NCI-H1694 (cell line): Measurements from ENCODE around the gene POLR1H.
"Not testable (repeated sequence)": the region's sequence is repeated elsewhere in the genome, so short reads cannot be mapped to it uniquely, and the experiment has no call there.

ENCODE experiments used
- DNase-seq: peaks from one replicate; lab custom pipeline; 2025; lab: John Stamatoyannopoulos, UW

POLR1H gene, protein sequence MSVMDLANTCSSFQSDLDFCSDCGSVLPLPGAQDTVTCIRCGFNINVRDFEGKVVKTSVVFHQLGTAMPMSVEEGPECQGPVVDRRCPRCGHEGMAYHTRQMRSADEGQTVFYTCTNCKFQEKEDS

DNA sequence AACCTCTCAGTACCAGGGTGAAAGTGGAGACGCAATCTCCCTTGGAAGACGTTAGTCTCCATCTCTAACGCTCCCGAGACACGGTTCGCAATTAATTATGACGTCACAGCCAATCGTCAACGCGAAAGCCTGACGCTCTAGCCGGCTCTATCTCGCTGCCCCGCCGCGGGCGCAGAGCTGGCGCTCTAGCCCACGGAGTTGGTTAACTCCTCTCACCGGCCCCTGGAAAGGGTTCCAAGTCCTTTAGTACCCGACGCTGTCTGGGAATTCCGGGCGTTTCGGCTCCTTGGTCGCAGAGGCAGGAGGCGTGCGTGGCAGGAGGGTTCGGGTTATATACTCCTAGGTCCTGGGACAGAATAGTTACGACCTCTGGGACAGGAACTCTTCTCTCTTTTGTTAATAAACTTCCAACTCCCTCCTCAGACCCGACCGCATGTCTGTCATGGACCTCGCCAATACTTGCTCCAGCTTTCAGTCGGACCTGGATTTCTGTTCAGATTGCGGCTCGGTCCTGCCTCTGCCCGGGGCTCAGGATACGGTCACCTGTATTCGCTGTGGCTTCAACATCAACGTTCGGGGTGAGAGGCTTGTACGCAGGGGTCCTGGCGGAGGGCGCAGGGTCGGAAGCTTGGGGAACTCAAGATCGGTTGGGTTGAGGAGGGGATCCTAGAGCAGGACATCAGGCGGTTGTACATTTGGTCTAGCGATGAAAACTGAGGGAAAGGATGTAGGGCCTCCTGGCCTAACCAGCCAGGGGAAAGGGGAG, at the start of gene POLR1H:
Gene POLR1H, plus strand, starts transcription at position 174 of the 766 bp plus-strand sequence. Its CDS starts 260 bp downstream, at position 434.
- DNase-seq, result peak; percentile 95

DNA sequence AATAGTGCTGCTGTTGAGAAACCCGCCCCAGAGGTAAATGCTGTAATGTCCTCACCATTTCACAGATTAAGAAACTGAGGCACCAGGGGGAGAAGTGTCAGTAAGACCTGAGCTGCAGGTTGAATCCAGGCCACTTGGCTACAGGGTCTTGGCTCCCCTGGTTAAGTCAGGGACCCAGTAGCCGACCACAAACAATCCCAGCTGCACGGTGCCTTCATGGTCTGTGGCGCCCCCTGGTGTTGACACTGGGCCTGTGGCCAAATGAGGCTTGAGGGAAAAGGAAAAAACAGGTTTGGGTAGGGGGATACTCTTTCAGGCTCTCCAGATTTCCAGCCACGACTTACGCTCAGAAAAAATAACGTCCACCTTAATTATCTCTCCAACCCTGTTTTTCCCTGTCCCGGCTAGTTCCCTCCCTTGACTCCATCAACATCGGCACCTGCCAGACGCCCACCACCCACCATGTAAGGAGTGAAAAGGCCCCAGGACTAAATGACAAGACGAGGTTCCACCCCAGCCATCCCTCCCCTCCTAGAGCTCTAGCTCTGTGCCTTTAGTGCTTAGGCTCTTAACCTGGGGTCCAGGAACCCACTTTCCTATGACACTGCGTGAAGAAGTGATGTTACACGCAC, 47.7 kb upstream of the POLR1H start:
- DNase-seq, result no peak

DNA sequence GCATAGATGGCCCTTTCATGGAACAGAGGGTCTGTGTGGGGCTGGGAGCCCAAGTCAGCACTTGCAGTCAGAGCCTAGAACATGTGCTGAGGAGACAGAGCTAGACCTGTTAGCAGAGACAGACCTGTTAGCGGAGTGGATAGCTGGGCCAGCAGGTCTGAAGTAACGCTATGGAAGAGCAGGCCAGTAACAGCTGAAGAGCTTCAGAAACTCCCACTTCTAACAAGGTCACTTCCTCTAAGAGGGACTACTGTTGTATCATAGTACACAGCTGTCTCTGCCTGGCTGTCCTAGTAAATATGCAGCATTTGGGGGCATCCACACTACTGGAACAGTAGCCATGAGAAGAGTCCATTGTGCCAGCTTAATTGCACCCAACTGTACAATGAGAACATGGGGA, 41.2 kb upstream of the POLR1H start:
- no peak for DNase-seq

DNA sequence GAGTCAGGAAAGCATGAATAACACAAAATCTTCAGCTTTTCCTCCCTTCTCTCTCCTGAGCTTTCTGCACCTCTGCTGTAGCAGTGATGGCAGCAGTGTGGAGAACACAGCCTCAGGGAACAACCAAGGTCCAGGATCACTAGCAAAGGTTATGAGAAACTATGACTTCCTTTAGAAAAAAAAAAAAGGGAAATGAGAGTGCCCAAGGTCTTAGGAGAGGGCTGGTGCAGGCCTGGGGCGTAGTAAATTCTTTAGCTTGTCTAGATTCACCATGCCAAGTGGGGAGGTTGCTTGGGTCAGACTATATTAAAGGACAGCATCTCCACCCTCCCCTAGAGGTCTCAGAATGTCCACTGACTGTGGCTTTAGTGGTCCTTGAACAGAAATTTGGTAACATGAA, 40.4 kb upstream of the POLR1H start:
- DNase-seq, result no peak

DNA sequence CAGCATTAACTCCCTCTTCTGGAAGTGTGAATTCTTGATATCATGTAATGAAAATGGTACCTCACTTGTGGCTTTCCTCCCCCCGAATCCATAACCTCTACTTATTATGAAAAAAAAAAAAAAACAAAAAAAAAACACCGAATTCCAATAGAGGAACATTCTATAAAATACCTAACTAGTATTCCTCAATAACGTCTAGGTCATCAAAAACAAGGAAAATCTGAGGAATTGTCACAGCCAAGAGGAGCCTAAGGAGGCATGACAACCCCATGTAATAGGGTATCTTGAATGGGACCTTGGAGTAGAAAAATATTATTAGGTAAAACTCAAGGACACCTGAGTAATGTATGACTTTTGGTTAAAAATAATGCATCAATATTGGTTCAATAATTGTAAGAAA, 38.9 kb upstream of the POLR1H start:
- no peak for DNase-seq

DNA sequence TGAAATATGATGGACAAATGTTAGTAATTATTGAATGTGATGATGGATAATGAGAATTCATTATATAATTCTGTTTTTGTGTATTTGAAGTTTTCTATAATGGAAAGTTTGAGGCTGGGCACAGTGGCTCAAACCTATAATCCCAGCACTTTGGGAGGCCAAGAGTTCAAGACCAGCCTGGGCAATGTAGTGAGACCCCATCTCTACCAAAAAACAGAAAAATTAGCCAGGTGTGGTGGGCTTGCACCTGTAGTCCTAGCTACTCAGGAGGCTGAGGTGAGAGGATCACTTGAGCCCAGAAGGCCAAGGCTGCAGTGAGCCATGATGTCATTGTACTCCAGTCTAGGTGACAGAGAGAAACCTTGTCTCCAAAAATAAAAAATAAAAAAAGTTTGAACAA, 38.4 kb upstream of the POLR1H start:
- not testable (repeated sequence) for DNase-seq

DNA sequence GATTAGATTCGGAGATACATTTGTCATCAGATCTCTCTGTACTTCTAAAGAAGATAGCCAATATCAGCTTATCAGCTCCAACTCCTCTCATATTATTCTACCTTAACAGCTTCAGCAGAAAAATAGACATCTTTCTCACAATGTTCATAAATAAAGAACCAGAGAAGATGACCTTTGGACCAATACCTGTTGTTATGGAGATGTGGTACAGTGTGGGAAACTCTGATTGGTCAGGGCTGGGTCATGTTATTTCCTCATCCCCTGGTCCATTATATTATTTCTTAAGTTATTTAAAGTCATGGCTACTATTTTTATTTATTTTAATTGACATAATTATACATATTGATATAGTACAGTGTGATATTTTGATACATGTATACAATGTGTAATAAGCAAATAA, 35.9 kb upstream of the POLR1H start:
- no peak for DNase-seq

DNA sequence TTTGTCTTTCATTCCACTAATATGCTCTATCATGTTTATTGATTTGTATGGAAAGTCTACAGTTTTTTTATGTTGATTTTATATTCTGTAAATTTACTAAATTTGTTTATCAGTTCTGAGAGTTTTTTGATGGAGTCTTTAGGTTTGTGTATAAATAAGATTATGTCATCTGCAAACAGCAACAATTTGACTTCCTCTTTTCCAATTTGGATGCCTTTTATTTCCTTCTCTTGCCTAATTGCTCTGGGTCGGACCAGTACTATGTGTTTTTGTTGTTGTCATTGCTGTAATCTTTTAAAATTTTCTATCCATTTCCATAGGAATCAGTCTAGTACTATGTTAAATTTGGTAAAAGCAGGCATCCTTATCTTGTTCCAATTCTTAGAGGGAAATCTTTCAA, 31.5 kb upstream of the POLR1H start:
- DNase-seq, result no peak

DNA sequence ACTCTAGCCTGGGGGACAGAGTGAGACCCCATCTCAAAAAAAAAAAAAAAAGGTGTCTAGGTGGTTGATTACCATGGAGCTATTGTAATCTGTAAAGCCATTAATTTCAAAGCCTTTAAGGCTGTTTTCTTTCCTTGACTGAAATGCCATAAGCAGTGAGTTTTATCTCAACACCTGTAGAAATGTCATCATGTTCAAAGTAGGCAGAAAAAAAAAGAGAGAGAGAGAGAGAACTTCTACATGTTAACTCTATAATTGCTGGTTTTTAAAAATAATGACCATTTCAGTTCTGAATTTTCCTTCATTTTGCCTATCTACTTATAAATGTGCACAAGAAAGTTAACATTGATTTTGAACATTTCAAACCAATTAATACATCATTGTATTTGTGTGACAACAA, 29.7 kb upstream of the POLR1H start:
- DNase-seq, result no peak

DNA sequence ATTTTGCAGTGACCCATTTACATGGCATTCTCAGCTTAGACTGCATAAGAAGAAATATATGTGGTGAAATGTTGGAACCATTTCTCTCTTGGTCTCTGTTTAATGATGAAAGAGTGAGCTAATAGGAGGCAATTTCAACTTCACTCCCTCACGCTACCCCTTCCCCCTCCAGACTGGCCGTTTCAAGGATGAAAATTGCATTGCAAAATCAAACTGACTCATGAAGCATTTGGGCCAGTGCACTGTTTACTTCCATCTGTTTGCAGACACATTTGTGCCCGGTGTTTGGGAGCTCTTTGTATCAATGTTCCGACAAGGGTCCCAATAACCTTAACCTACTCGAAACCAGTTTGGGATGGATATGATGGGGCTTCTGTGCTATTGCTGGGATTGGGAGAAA, 27.6 kb upstream of the POLR1H start:
- not testable (repeated sequence) for DNase-seq

DNA sequence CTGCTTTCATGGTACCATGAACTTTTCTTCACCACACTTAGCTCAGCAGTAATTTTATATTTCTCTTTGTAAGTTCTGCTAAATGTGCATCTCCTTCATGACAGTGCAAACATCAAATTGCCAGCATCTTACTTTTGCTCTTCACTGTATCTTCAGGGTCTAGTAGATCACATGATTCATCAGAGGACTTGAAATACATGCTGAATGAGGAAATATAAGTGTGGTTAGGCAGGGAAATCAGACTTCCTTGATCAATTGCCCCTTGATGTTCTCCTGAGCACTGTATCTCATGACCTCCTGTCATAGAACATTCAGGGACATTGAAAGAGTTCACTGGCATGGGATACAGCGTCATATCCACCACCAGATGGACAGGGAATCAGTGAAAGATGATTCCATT, 25.3 kb upstream of the POLR1H start:
- no peak for DNase-seq

DNA sequence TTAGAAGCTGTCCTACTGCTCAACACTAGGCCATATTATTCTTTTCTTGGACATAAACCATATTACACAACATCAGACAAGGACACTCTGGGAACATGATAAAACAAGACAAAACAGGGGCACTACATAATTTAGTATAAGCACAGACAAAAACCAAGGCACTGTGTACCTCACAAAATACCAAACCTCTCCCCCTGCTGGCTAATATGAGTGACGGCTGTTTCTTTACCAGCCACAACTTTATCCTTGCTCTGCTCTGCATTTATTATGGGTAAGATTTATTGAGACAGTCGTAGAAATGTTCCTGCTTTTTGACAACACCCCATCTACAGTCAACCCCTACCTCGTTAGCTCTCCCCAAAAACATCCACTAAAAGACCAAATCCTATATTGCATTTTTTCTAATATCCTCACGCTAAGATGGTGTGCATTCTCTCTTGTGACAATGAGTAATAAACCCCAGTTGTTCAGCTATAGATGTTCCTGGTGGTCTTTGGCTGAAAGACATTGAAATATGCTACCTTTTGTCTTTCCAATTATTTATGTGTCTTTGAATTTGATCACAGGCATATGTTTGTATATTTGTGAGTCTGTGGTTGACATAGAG, 23.8 kb upstream of the POLR1H start:
- no peak for DNase-seq

DNA sequence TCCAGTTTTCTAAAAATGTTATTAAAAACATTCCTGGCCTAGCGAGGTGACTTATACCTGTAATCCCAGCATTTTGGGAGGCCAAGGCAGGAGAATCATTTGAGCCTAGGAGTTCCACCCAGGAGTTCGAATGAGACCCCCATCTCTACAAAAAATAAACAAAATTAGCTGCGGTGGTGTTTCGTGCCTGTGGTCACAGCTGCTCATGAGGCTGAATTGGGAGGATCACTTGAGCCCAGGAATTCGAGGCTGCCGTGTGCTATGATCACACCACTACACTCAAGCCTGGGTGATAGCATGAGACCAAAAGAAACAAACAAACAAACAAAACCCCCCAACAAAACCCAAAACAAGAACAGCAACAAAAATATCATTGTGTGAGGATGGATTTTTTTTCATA, 19.8 kb upstream of the POLR1H start:
- no peak for DNase-seq

DNA sequence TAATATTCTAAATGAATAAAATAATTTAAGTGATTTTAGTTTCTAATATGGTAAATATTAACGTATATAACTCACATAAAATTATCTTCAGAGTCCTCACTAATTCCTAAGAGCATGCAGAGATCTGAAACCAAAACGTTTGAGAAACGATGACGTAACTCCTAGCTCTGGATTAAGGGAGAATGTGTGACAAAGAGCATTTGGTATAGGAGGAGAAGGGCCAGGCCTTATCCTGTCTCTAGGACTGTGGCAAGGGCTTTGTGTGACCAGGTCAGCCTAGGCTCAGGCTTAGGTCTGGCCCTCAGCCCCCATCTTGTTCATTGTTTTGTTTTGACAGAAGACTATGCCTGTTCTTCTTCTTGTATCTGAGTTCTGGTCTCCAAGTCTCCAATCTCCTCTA, 19.2 kb upstream of the POLR1H start:
- DNase-seq, result no peak

DNA sequence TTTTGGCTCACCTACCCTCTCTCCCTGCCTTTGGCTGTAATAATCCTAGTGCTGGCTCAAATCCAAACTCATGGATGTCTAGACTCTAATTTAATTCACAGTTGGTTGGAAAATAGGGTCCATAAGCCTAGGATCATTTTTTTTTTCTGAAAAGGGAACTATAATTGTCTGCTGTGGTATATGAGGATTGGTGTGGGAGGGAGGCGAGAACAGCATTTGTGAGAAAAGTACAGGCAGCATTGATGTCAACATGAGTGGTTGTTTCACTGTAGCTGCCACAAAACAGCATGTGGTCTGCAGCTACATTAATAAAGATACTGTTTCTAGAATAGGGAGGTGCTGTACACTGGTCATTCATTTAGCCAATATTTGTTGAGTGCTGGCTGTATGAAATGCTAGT, 18.6 kb upstream of the POLR1H start:
- DNase-seq, result no peak

DNA sequence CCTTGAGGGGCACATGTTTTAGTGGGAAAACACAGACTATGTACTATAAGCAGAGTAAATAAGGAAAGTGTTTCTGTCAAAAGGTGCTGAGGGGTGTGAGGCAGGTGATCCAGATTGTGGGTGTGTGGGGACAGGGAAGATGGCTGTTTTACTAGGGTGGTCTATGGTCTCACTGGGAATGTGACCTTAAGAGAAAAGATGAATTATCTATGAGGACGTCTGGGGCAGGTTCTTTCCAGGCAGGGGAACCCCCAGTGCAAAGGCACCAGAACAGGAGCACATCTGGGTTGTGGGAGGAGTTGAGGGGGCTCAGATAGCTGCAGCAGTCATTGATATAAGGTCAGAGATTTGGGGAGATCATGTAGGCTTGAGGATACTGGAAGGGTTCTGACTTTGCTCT, 18.2 kb upstream of the POLR1H start:
- DNase-seq, result no peak

DNA sequence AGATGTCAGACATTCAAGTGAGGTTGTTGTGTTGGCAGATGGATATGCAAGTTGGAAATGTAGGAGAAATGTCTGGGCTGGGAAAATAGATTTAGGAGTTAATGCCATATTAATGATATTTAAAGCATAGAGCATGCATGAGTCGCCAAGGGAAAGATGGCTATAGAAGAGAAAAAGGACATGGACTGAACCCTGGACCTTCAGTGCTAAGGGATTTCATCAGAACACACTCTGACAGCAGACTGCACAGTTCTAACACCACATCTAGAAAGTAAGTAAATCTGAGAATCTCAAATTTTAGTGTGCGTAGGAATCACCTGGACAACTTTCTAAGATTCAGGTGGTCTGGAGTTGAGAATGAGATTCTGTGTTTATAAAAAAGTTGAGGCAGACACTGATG, 17.3 kb upstream of the POLR1H start:
- no peak for DNase-seq

DNA sequence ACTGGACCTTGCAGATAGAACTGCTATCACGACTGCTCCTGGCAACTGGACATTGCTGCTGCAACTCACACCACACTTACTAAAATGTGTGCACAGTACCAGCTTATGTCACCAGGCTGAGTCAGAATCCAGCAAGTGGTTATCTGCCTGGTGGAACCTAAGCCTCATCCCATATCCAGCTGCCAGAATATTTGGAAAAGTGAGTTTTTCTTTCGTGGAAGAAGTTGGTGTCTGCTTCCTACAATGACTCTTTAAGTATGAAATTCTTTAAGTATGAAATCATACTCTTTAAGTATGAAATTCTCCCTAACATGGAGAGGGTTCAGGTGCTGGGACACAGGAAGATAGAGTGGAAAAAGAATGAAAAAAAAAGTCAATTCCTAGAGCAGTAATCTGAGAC, 16.4 kb upstream of the POLR1H start:
- no peak for DNase-seq

DNA sequence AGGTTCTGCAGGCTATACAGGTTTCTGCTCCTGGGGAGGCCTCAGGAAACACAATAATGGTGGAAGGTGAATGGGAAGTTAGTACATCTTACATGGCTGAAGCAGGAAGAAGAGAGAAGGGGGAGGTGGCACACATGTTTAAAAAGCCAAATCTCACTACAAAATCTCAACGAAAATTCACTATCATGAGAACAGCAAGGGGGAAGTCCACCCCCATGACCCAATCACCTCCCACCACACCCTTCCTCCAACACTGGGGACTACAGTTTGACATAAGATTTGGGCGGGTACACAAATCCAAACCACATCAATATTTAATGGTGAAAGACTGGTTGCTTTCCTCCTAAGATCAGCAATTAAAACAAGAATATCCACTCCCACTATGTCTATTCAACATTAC, 13.8 kb upstream of the POLR1H start:
- DNase-seq, result no peak

DNA sequence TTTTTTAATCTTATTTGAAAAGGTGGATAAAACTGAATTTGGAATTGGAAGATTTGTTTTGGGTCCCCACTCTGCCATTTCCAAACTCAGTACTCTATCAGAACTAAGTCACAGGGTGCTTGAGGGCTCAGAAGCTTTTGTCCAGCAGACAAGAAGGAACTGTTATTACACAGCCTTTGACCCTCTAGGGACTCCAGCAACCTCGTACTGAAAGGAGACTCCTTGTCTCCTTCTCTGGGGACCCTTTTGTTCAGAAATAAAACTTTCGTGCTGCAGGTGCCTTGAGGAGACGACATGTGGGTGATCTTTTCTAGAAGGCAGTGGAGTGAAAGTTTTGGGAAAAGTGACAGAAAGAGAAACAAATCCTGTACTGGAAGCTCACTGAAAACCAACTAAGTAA, 7.4 kb upstream of the POLR1H start:
- no peak for DNase-seq

DNA sequence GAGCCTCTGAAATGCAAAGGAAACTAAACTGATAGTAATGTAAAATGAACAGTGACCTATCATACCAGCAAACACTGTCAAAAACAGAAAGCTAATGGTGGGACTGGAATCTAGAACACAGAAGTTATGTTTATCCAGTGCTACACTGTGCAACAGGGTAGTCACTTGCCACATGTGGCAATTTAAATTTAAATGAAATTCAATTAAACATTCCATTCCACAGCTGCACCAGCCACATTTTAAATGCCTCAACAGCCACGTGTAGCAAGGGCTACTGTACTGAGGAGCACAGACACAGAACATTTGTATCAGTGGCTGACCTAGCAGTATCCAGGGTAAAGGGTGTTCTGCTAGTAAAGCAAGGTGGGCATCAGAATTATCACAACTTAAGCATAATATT, 5.6 kb upstream of the POLR1H start:
- DNase-seq, result no peak

DNA sequence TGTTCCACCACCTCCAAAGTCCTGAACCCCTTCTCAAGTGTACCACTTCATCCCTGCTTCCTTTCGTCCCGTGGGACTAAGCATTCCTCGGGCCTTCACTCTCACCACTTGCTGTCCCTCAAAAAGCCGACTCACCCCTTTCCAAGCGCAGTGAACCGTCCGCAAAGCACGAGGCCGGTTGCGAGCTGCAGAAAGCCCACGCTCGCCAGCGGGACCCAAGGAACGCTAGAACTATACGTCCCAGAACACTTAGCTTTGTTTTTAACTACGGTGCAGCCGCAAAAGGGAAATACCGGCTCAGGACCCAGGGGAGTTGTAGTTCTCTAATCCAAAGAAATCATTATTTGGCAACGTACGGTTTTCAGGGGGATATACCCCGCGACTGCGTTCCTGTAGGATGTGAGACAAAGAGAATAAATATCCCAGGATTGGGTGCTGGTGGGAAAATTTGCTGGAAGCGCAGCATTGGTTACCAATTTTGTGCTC, 416 bp upstream of the POLR1H start:
- no peak for DNase-seq

DNA sequence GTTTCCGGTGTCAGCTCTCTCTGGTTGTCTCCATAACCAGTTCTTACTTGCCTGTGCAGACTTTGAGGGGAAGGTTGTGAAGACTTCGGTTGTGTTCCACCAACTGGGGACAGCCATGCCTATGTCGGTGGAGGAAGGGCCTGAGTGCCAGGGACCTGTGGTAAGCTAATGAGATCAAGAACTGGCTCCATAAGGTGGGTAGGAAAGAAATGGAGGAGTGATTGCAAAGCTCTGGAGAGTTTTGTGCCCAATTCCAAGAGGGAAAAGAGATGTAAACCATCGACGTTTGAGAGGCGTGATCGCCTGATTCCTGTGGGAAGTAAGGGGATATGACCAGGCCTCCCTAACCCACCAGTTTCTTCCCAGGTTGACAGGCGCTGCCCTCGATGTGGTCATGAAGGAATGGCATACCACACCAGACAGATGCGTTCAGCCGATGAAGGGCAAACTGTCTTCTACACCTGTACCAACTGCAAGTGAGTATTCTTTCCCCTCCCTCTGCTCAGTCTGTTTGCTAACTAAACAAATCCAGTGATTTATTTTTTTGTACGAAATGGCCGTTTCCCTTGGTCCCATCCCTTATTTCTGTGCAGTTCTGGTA, 893 bp downstream of the POLR1H start:
- no peak for DNase-seq
